VCaP (cell line): ENCODE data around the gene ODF4.

Experiments
- H3K27ac ChIP-seq: fragments of 450-650 bp; 2 replicates; pipeline ENCODE4 v1.5.1; 2017
- CTCF ChIP-seq: fragments of 450-650 bp; conservative IDR thresholded peaks from 2 replicates; pipeline ENCODE4 v1.5.1; 2017; ENCODE audit warnings: mild to moderate bottlenecking, moderate library complexity

Gene ODF4

GRCh38 chr17:8310601-8311123 lies 29.0 kb upstream of the ODF4 start:
- TF ChIP-seq CTCF = no peak
- H3K27ac ChIP-seq = no peak overlapping the region

- no peak overlapping the region for H3K27ac ChIP-seq
- no peak for TF ChIP-seq CTCF
Observed at GRCh38 chr17:8311131-8311790, 28.4 kb upstream of the ODF4 start.

GRCh38 chr17:8312251-8312650 lies 27.4 kb upstream of the ODF4 start:
- no peak for TF ChIP-seq CTCF
- H3K27ac ChIP-seq = no peak overlapping the region

GRCh38 chr17:8312726-8313600 lies 26.7 kb upstream of the ODF4 start:
- H3K27ac ChIP-seq = no peak overlapping the region
- TF ChIP-seq CTCF = no peak

- no peak for TF ChIP-seq CTCF
- no peak overlapping the region for H3K27ac ChIP-seq
Observed at GRCh38 chr17:8314797-8315763, 24.6 kb upstream of the ODF4 start.

GRCh38 chr17:8315764-8316217 lies 23.8 kb upstream of the ODF4 start:
- no peak for TF ChIP-seq CTCF
- H3K27ac ChIP-seq = no peak overlapping the region
